ENCODE data around the gene ICAM1.
"Not testable (repeated sequence)": the region's sequence is repeated elsewhere in the genome, so short reads cannot be mapped to it uniquely, and the experiment has no call there.

The ICAM1 gene

DNA sequence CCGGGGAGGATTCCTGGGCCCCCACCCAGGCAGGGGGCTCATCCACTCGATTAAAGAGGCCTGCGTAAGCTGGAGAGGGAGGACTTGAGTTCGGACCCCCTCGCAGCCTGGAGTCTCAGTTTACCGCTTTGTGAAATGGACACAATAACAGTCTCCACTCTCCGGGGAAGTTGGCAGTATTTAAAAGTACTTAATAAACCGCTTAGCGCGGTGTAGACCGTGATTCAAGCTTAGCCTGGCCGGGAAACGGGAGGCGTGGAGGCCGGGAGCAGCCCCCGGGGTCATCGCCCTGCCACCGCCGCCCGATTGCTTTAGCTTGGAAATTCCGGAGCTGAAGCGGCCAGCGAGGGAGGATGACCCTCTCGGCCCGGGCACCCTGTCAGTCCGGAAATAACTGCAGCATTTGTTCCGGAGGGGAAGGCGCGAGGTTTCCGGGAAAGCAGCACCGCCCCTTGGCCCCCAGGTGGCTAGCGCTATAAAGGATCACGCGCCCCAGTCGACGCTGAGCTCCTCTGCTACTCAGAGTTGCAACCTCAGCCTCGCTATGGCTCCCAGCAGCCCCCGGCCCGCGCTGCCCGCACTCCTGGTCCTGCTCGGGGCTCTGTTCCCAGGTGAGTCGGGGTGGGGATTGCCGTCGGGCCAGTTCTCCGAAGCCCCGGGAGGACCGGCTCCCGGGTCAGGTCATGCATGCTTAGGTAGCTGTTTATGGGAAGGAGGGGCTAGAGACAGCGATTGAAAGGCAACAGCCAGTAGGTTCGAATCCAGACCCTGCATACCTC is at the start of gene ICAM1:
ICAM1 (plus strand) TSS at position 505 of the 779 bp plus-strand sequence; CDS start at position 545, 40 bp downstream.
- DNase-seq, result peak; percentile 90

- DNase-seq, result no peak
These were observed 48.6 kb upstream of the ICAM1 start for GRCh38 chr19:10222201-10222890.

- no peak for DNase-seq
These were observed 47.3 kb upstream of the ICAM1 start for GRCh38 chr19:10223488-10224213.

GRCh38 chr19:10224337-10224736 is 46.6 kb upstream of the ICAM1 start:
- DNase-seq, result no peak

- DNase-seq, result no peak
These were observed 44.9 kb upstream of the ICAM1 start for GRCh38 chr19:10226021-10226375.

GRCh38 chr19:10226376-10227025 is 44.4 kb upstream of the ICAM1 start:
- no peak for DNase-seq

GRCh38 chr19:10227026-10227971 is 43.6 kb upstream of the ICAM1 start:
- no peak for DNase-seq

DNA sequence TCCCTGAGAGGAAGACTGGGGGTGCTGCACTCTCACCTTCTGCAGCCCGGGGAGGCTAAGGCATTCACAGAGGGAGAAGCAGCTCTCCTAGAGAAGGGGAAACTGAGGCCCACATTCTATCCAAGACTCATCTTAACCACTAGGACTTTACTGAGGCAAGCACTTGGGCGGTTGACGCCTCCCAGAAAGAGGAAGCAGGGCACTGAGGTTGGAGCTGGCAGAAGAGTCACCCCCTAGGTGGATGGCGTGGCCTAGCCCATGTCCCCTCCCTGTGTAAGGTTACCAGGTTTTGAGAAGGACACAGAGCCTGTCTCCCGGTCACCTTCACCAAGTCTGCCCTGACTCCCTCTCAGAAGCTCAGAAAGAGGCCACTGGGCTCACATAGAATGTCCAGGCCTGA is 42.5 kb upstream of the ICAM1 start:
- DNase-seq, result no peak

- peak; percentile 58 for DNase-seq
These were observed 42.0 kb upstream of the ICAM1 start for GRCh38 chr19:10228920-10229319.

DNA sequence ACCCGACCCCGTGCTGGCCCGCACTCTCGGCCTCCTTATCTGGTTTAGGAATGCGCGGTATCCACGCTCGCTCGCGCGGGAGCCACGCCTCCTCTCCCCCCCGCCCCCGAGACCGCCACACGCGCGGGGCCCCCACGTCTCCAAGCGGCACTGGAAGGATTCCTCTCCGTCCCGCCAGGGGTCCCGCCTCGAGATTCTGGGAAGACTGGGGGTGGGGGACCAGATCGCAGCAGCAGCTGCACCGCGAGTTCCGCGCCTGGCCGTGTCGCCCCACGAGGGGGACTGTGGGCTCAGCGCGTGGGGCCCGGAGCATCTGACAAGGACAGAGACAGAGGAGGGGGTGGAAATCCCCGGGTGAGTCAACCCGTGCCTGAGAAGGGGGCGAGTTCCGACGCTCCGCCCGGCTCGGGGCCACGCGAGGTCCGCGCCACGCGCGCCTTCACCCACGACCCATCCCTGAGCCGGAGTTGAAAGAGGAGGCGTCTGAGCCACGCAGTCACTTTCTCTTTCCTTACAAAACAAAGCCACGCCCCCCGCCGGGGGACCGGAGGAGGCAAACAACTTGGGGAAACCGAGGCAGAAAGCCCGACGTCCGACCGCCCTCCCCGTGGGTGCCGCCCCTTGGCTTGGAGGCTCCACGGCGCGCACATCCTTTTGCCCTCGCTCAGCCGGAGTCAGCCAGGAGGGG is 40.6 kb upstream of the ICAM1 start:
- peak; percentile 38 for DNase-seq

- DNase-seq, result peak; percentile 70
These were observed 39.9 kb upstream of the ICAM1 start, which contains the start of gene S1PR2 for GRCh38 chr19:10230861-10231611. S1PR2 (minus strand) TSS chr19:10231331; CDS start chr19:10224905, 6,426 bp downstream.

DNA sequence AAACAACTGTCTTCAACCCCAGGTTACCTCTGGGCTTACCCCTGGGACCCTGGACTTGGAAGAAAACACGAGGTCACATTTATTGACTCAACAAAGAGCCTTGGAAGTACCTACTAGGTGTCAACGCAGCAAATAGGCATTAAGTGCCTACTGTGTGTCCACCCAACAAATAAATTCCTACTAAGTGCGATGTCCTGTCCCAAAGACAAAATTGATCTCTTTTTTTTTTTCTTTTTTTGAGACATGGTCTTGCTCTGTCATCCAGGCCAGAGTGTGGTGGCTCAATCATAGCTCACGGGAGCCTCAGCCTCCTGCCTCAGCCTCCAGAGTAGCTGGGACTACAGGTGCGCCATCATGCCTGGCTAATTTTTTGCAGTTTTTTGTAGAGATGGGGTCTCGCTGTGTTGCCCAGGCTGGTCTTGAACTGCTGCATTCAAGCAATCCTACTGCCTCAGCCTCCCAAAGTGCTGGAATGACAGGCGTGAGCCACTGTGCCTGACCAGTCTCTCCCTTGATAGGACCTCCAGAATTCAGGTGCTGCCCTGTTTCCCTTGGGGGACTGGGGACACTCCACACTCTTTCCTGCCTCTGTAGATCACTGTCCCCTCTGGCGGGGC is 39.2 kb upstream of the ICAM1 start:
- DNase-seq, result no peak

GRCh38 chr19:10233946-10234345 is 37.0 kb upstream of the ICAM1 start:
- no peak for DNase-seq

DNA sequence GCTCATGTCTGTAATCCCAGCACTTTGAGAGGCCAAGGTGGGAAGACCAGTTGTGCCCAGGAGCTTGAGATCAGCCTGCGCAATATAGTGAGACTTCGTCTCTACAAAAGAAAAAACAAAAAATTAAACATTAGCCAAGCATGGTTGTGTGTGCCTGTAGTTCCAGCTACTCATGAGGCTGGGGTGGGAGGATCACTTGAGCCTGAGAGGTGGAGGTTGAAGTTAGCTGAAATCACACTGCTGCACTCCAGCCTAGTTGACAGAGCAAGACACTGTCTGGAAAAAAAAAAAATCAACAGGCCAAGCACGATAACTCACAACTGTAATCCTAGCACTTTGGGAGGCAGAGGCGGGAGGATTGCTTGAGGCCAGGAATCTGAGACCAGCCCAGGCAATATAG is 35.9 kb upstream of the ICAM1 start:
- no peak for DNase-seq

DNA sequence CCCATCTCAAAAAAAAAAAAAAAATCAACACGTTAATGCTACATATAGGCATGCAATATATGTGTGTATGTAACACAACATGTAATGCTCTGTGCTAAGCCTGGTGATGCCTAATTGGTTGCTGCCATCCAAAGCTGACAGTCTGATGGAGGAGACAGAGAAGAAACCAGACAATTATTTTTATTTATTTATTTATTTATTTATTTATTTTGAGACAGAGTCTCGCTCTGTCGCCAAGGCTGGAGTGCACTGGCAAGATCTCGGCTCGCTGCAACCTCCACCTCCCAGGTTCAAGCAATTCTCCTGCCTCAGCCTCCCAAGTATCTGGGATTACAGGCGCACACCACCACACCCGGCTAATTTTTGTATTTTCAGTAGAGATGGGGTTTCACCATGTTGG is 35.5 kb upstream of the ICAM1 start:
- DNase-seq, result not testable (repeated sequence)

DNA sequence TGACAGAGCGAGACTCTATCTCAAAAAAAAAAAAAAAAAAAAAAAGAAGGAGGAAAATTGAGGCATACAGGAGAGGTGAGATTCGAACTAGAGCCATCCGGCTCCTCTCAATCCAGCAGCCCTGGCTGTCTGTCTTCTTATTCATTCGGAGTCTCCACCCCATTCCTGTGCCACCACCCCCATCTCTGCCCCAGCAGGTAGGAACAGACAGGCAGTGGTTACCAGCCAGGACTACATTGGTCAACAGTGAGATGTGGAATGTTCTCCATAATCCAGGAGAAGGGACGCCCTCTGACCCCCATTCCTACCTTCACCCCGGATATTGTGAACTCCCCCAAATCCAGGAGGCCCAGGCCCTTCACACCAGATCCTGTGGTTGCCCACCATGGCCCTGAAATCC is 33.2 kb upstream of the ICAM1 start:
- DNase-seq, result no peak

DNA sequence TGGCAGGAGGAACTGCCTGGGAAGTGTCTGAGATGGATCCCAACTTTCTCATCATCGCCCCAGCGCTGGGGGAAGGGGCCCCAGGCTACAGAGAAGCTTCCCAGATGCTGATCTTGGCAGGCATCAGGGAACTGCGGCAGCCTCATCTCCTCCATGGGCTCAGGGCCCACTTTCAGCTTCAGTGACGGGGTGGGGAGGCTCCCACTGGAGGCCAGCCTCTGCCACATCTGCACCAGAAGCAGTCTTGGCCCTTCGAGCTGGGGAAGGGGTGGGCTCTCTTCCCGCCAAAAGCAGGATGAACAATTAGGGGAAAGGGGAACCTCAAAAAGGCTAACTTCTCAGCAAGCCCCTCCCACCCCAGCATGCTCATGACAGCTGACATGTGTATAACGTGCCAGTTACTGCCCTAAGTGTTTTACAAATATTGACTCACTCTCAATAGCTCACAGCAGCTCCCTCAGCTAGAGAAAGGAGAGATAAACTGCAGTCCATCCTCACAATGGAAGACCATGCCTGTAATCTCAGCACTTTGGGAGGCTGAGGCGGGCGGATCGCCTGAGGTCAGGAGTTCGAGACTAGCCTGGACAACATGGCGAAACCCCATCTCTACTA is 32.6 kb upstream of the ICAM1 start:
- no peak for DNase-seq

GRCh38 chr19:10241826-10242449 is 29.0 kb upstream of the ICAM1 start:
- DNase-seq, result not testable (repeated sequence)

DNA sequence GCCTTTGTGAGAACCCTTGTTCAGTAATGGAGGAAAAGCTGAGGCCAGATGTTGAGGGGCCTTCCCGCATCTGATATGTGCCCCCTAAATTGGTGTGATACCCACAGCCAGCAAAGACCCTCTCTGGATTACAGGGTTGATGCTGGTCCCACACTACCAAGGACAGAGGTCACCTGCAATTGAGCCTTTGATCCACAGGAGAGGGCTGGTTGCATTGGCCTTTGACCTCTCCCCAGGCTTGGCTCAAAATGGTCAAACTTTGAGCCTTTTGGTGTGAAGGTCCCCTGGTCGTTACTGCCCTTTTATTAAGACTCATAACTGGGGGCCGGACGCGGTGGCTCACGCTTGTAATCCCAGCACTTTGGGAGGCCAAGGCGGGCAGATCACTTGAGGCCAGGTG is 27.3 kb upstream of the ICAM1 start:
- no peak for DNase-seq
